GM15510 (cell line): ENCODE results near the gene CAB39L.

Experiments
- POLR2A ChIP-seq: IDR thresholded peaks from 3 replicates; pipeline ENCODE4 v1.6.1; 2011; ENCODE audit warnings: borderline replicate concordance; ENCODE audit not compliant: insufficient read length; ENCODE audit errors: extremely low read depth

The CAB39L gene

GRCh38 chr13:49448753-49449152 lies 4.9 kb upstream of the CAB39L start:
- TF ChIP-seq POLR2A: no peak

- no peak for TF ChIP-seq POLR2A
Measured at GRCh38 chr13:49446473-49446872, 2.6 kb upstream of the CAB39L start.

GRCh38 chr13:49444524-49445395 lies 896 bp upstream of the CAB39L start:
- no peak for TF ChIP-seq POLR2A

- no peak for TF ChIP-seq POLR2A
Measured at GRCh38 chr13:49443357-49443703, 534 bp downstream of the CAB39L start.

- TF ChIP-seq POLR2A: no peak
Measured at GRCh38 chr13:49441846-49442245, 2.0 kb downstream of the CAB39L start.

- no peak for TF ChIP-seq POLR2A
Measured at GRCh38 chr13:49441312-49441711, 2.6 kb downstream of the CAB39L start.

- no peak for TF ChIP-seq POLR2A
Measured at GRCh38 chr13:49439609-49440008, 4.3 kb downstream of the CAB39L start.

- no peak for TF ChIP-seq POLR2A
Measured at GRCh38 chr13:49437705-49438104, 6.2 kb downstream of the CAB39L start.

GRCh38 chr13:49436890-49437289 lies 7.0 kb downstream of the CAB39L start:
- TF ChIP-seq POLR2A: no peak

GRCh38 chr13:49435992-49436391 lies 7.9 kb downstream of the CAB39L start:
- TF ChIP-seq POLR2A: no peak

- TF ChIP-seq POLR2A: no peak
Measured at GRCh38 chr13:49429121-49429520, 14.7 kb downstream of the CAB39L start.

GRCh38 chr13:49428041-49428763 lies 15.7 kb downstream of the CAB39L start:
- TF ChIP-seq POLR2A: no peak

- TF ChIP-seq POLR2A: no peak
Measured at GRCh38 chr13:49424011-49424560, 19.8 kb downstream of the CAB39L start.

- TF ChIP-seq POLR2A: no peak
Measured at GRCh38 chr13:49421391-49421790, 22.5 kb downstream of the CAB39L start.

GRCh38 chr13:49419276-49419675 lies 24.6 kb downstream of the CAB39L start:
- TF ChIP-seq POLR2A: no peak
